A549 (cell line): ENCODE data around the gene DGAT2. TPM values are rescaled to one million over a fixed set of nuclear protein-coding genes. Genes with fewer than 3 reads are reported as not detected.

Experiments
- ATAC-seq, 2 experiments: fragments of 200-7000 bp in 1 of 2; fragments of >200 bp in 1 of 2; cut with Nextera tagmentation in 1 of 2; cut with Tn5 transposase in 1 of 2; 3 replicates each; pipeline versions ENCODE4 v1.8.0 to v1.9.1; 2018 to 2020; ENCODE audit warnings: mild to moderate bottlenecking in 1 of 2, moderate library complexity in 1 of 2
- CTCF ChIA-PET: fragments of 300-600 bp; sonication (Branson Sonifier 250); formaldehyde crosslinking; extraction: SDS; loops from one replicate; lab custom pipeline; 2021; ENCODE audit warnings: antibody characterized with exemption, inconsistent platforms; lab: Yijun Ruan, JAX
- POLR2A ChIA-PET: fragments of 350-600 bp; formaldehyde crosslinking; extraction: SDS; loops from one replicate; lab custom pipeline; 2021; ENCODE audit warnings: antibody characterized with exemption, inconsistent platforms; lab: Yijun Ruan, JAX
- DNase-seq, 2 experiments: peaks; one replicate each; pipeline versions ENCODE4 v3.0.0 to v3.0.0-alpha.2; 2011 to 2016; ENCODE audit warnings: low read depth in 1 of 2, low spot score in 1 of 2
- FAIRE-seq: peaks from 2 replicates; lab custom pipeline; 2011; peaks lifted over from hg19 to GRCh38; lab: Jason Lieb, UNC
- H3K27ac ChIP-seq, 2 experiments: fragments of >200 bp; sonication (Bioruptor Twin); formaldehyde crosslinking; 3 replicates each; pipeline ENCODE4 v1.5.1; 2016 to 2017
- H3K4me1 ChIP-seq: fragments of >200 bp; sonication (Bioruptor Twin); formaldehyde crosslinking; 3 replicates; pipeline ENCODE4 v1.6.1; 2016
- H3K4me2 ChIP-seq: fragments of >200 bp; sonication (Bioruptor Twin); formaldehyde crosslinking; 3 replicates; pipeline ENCODE4 v1.6.1; 2016
- H3K4me3 ChIP-seq: fragments of >200 bp; sonication (Bioruptor Twin); formaldehyde crosslinking; 3 replicates; pipeline ENCODE4 v1.5.1; 2016
- H3K9me3 ChIP-seq: fragments of >200 bp; sonication (Bioruptor Twin); formaldehyde crosslinking; 3 replicates; pipeline ENCODE4 v1.6.1; 2016
- BCL3 ChIP-seq: fragments of >200 bp; sonication (Bioruptor Twin); formaldehyde crosslinking; IDR thresholded peaks from 3 replicates; pipeline ENCODE4 v1.6.1; 2016
- BHLHE40 ChIP-seq: IDR thresholded peaks from 2 replicates; pipeline ENCODE4 v1.6.1; 2012; ENCODE audit warnings: low read depth, low read length, inconsistent platforms
- EHMT2 ChIP-seq: fragments of 200-600 bp; sonication (generic); IDR thresholded peaks from 2 replicates; pipeline ENCODE4 v1.6.1; 2016; ENCODE audit warnings: antibody characterized with exemption, low read depth, mild to moderate bottlenecking, moderate library complexity
- ELK1 ChIP-seq: fragments of 150-350 bp; IDR thresholded peaks from 2 replicates; pipeline ENCODE4 v1.6.1; 2014; ENCODE audit warnings: low read depth, mild to moderate bottlenecking, low read length
- ESRRA ChIP-seq: fragments of 150-350 bp; IDR thresholded peaks from 2 replicates; pipeline ENCODE4 v1.6.1; 2014; ENCODE audit warnings: mild to moderate bottlenecking, low read length, borderline replicate concordance
- FOSB ChIP-seq: fragments of 250-450 bp; sonication (Bioruptor Pico); IDR thresholded peaks from 2 replicates; pipeline ENCODE4 v1.5.0; 2020; ENCODE audit warnings: mild to moderate bottlenecking, moderate library complexity
- FOXS1 ChIP-seq: fragments of 250-450 bp; sonication (Bioruptor Pico); IDR thresholded peaks from 2 replicates; pipeline ENCODE4 v1.5.0; 2020; ENCODE audit warnings: mild to moderate bottlenecking, moderate library complexity
- GATA3 ChIP-seq: IDR thresholded peaks from 2 replicates; pipeline ENCODE4 v1.6.1; 2012; ENCODE audit warnings: borderline replicate concordance
- HES2 ChIP-seq: fragments of >200 bp; sonication (Bioruptor Twin); formaldehyde crosslinking; IDR thresholded peaks from 2 replicates; pipeline ENCODE4 v1.6.1; 2016
- HMGXB4 ChIP-seq: fragments of 250-450 bp; sonication (Bioruptor Pico); IDR thresholded peaks from 2 replicates; pipeline ENCODE4 v1.5.0; 2021; ENCODE audit warnings: mild to moderate bottlenecking, moderate library complexity, borderline replicate concordance
- HOXA7 ChIP-seq: fragments of 250-450 bp; sonication (Bioruptor Pico); IDR thresholded peaks from 2 replicates; pipeline ENCODE4 v1.5.0; 2020; ENCODE audit warnings: mild to moderate bottlenecking, moderate library complexity
- HOXB13 ChIP-seq: fragments of 250-450 bp; sonication (Bioruptor Pico); IDR thresholded peaks from 2 replicates; pipeline ENCODE4 v1.5.0; 2020; ENCODE audit warnings: low read depth, mild to moderate bottlenecking, moderate library complexity
- KDM5A ChIP-seq: fragments of 200-600 bp; sonication (generic); IDR thresholded peaks from 2 replicates; pipeline ENCODE4 v1.6.1; 2016; ENCODE audit warnings: antibody characterized with exemption, mild to moderate bottlenecking
- MAX ChIP-seq: IDR thresholded peaks from 2 replicates; pipeline ENCODE4 v1.6.1; 2012
- MYC ChIP-seq: IDR thresholded peaks from 2 replicates; pipeline ENCODE4 v1.6.1; 2012; ENCODE audit warnings: mild to moderate bottlenecking, inconsistent platforms, low read length, improper control_type of control experiment, borderline replicate concordance
- NR3C1 ChIP-seq: fragments of >200 bp; sonication (Bioruptor Twin); formaldehyde crosslinking; IDR thresholded peaks from 3 replicates; pipeline ENCODE4 v1.6.1; 2017
- POLR2AphosphoS2 ChIP-seq: conservative IDR thresholded peaks from 2 replicates; pipeline ENCODE4 v1.6.1; 2012; ENCODE audit warnings: low read length, improper control_type of control experiment, inconsistent platforms
- RCOR1 ChIP-seq: fragments of 150-350 bp; IDR thresholded peaks from 2 replicates; pipeline ENCODE4 v1.6.1; 2014; ENCODE audit warnings: antibody characterized with exemption, low read length, low read depth
- REST ChIP-seq: fragments of 200-600 bp; sonication (generic); IDR thresholded peaks from 2 replicates; pipeline ENCODE4 v1.6.1; 2016; ENCODE audit warnings: antibody characterized with exemption, mild to moderate bottlenecking, moderate library complexity
- RNF2 ChIP-seq: fragments of 200-600 bp; sonication (generic); IDR thresholded peaks from 2 replicates; pipeline ENCODE4 v1.6.1; 2016; ENCODE audit warnings: low read depth, mild to moderate bottlenecking, antibody characterized with exemption, moderate library complexity, borderline replicate concordance
- SMC3 ChIP-seq: fragments of >200 bp; sonication (Bioruptor Twin); formaldehyde crosslinking; IDR thresholded peaks from 3 replicates; pipeline ENCODE4 v1.6.1; 2018; ENCODE audit warnings: inconsistent platforms
- SREBF2 ChIP-seq: fragments of 450-650 bp; IDR thresholded peaks from 2 replicates; pipeline ENCODE4 v1.6.1; 2014; ENCODE audit warnings: mild to moderate bottlenecking, moderate library complexity
- USF2 ChIP-seq: fragments of 450-650 bp; IDR thresholded peaks from 2 replicates; pipeline ENCODE4 v1.6.1; 2014; ENCODE audit warnings: antibody characterized with exemption
- ZC3H11A ChIP-seq: fragments of 450-650 bp; IDR thresholded peaks from 2 replicates; pipeline ENCODE4 v1.6.1; 2014; ENCODE audit warnings: antibody characterized with exemption, mild to moderate bottlenecking
- ZFP36 ChIP-seq: fragments of 450-650 bp; IDR thresholded peaks from 2 replicates; pipeline ENCODE4 v1.6.1; 2014; ENCODE audit warnings: borderline replicate concordance; ENCODE audit not compliant: partially characterized antibody
- ZSCAN20 ChIP-seq: fragments of 250-450 bp; sonication (Bioruptor Pico); IDR thresholded peaks from 2 replicates; pipeline ENCODE4 v1.8.0; 2022; ENCODE audit warnings: mild to moderate bottlenecking, moderate library complexity
- WGBS: methylation state at CpG from one replicate; pipeline ENCODE4 v1.1.6; 2017; ENCODE audit errors: missing lambda C conversion rate; 5-methylcytosine and 5-hydroxymethylcytosine counted together
- polyA plus RNA-seq, 4 experiments: library from polyadenylated mRNA; depleted of rRNA in 3 of 4; stranded (reverse); fragments of >200 nt; fragmentation: RNase III in 1 of 4; extraction: RNeasy Plus Mini Kit Qiagen cat#74134 plus additional on column Dnase treatment in 1 of 4; gene quantifications; 2 replicates in 3 of 4; 3 replicates in 1 of 4; pipeline ENCODE4 v1.2.3, GENCODE V29; 2011 to 2017

Gene DGAT2
- polyA plus RNA-seq, 2 of the 4 experiments (the other 2 are of a cell fraction), result 1.6 to 1.9 TPM

GRCh38 chr11:75777461-75778110 is 9.0 kb downstream of the DGAT2 start:
- no peaks in the 10 kb centered on the region for H3K4me1 ChIP-seq
- DNase-seq (no peak), FAIRE-seq (no peak), ATAC-seq (no peak)
- no peak overlapping the region for H3K4me2 ChIP-seq
- H3K4me3 ChIP-seq, result no peak overlapping the region
- TF ChIP-seq EHMT2 (no peak), POLR2AphosphoS2 (no peak), BCL3 (no peak), ESRRA (no peak), HMGXB4 (CRISPR knock-in tag) (no peak), FOXS1 (CRISPR knock-in tag) (no peak), ELK1 (no peak), HOXB13 (CRISPR knock-in tag) (no peak), MAX (no peak), ZFP36 (no peak), ZSCAN20 (CRISPR knock-in tag) (no peak), GATA3 (no peak), SMC3 (no peak), KDM5A (no peak), SREBF2 (no peak)
- no peaks in the 10 kb centered on the region for H3K9me3 ChIP-seq
- ChIA-PET CTCF (interaction anchor here (0.9 to 1.5 kb wide), 5 partner anchors 9 to 55 kb away, joined by 3 to 6 read pairs (median 4); partner anchors contain the start of gene DGAT2), POLR2A (no interaction called here)
- no peak overlapping the region for H3K27ac ChIP-seq
- WGBS, result 89% methylated on average over 13 of the region's 13 CpGs

- peaks cover 4% of the 10 kb centered on the region; the same call in 1 of the 3 replicates for H3K4me1 ChIP-seq
- no peak for TF ChIP-seq ZC3H11A
- no peak for TF ChIP-seq RNF2
- no peak for TF ChIP-seq MYC
- no peak for TF ChIP-seq BCL3
- no peak for TF ChIP-seq SREBF2
- no peak for TF ChIP-seq GATA3
- TF ChIP-seq REST, result no peak
- no peak for TF ChIP-seq RCOR1
- TF ChIP-seq USF2, result no peak
- TF ChIP-seq ZFP36, result no peak
- TF ChIP-seq NR3C1, result no peak
- no peak for TF ChIP-seq HES2
- TF ChIP-seq FOSB (CRISPR knock-in tag), result no peak
- no peak for TF ChIP-seq BHLHE40
- TF ChIP-seq HOXA7 (CRISPR knock-in tag), result no peak
- TF ChIP-seq, all 56 proteins: peak for 0
- DNase-seq (no peak), FAIRE-seq (no peak), ATAC-seq (no peak)
- Histone ChIP-seq H3K9me3 (no peaks in the 10 kb centered on the region), H3K4me2 (no peak overlapping the region), H3K27ac (no peak overlapping the region), H3K4me3 (no peak overlapping the region)
- WGBS, result 76% methylated on average over 5 of the region's 5 CpGs
- CTCF ChIA-PET, result interaction anchor here (0.6 to 1.3 kb wide), 6 partner anchors 23 to 901 kb away, joined by 3 to 4 read pairs (median 3); no protein-coding TSS in a partner anchor
- POLR2A ChIA-PET, result no interaction called here
Observed at GRCh38 chr11:75778962-75779361, 10.4 kb downstream of the DGAT2 start.
